ENCODE measurements around the gene CBR1. TPM values are rescaled to one million over a fixed set of nuclear protein-coding genes. Genes with fewer than 3 reads are reported as not detected.

The CBR1 gene
- total and polyA plus RNA-seq, 12 donors: 38.3 to 602 (median 107) TPM

- H3K27me3 ChIP-seq: no peaks in the 10 kb centered on the region
- no peaks in the 10 kb centered on the region for H3K36me3 ChIP-seq (replicated peaks in 1 of 2)
- H3K27ac ChIP-seq: no peak overlapping the region
- DNase-seq: no peak
- intact Hi-C loops (cut with DNase I): no loop called here
- H3K9me3 ChIP-seq (replicated peaks in 1 of 3): no peaks in the 10 kb centered on the region
- H3K4me3 ChIP-seq: no peak overlapping the region
- no peak for TF ChIP-seq CTCF (IDR thresholded peaks at IDR 0.05)
- no peak for TF ChIP-seq POLR2A (IDR thresholded peaks at IDR 0.05)
- 79 to 93% (median 92%) methylated on average over 3 of the region's 3 CpGs for WGBS, 4 donors
- no peaks in the 10 kb centered on the region for H3K4me1 ChIP-seq (replicated peaks in 1 of 2)
Observed at GRCh38 chr21:36089946-36090345, 20.1 kb downstream of the CBR1 start.

- H3K4me3 ChIP-seq: no peak overlapping the region
- intact Hi-C loops (cut with DNase I): no loop called here
- no peak overlapping the region for H3K27ac ChIP-seq
- H3K4me1 ChIP-seq (replicated peaks in 1 of 2): peaks cover 0 to 2% of the 10 kb centered on the region in 2 donors
- H3K9me3 ChIP-seq (replicated peaks in 1 of 3): no peaks in the 10 kb centered on the region
- no peaks in the 10 kb centered on the region for H3K27me3 ChIP-seq
- TF ChIP-seq CTCF (IDR thresholded peaks at IDR 0.05) (no peak), POLR2A (IDR thresholded peaks at IDR 0.05) (no peak)
- DNase-seq: no peak
- no peaks in the 10 kb centered on the region for H3K36me3 ChIP-seq (replicated peaks in 1 of 2)
Observed at GRCh38 chr21:36092681-36093080, 22.9 kb downstream of the CBR1 start.

GRCh38 chr21:36093512-36093911, 23.7 kb downstream of the CBR1 start:
- intact Hi-C loops (cut with DNase I): no loop called here
- TF ChIP-seq CTCF (IDR thresholded peaks at IDR 0.05) (no peak), POLR2A (IDR thresholded peaks at IDR 0.05) (no peak)
- no peaks in the 10 kb centered on the region for H3K9me3 ChIP-seq (replicated peaks in 1 of 3)
- H3K27ac ChIP-seq: no peak overlapping the region
- H3K4me1 ChIP-seq (replicated peaks in 1 of 2): peaks cover 0 to 10% of the 10 kb centered on the region in 2 donors
- no peak for DNase-seq
- no peak overlapping the region for H3K4me3 ChIP-seq
- H3K36me3 ChIP-seq (replicated peaks in 1 of 2): no peaks in the 10 kb centered on the region
- H3K27me3 ChIP-seq: no peaks in the 10 kb centered on the region
- 75 to 100% (median 88%) methylated on average over 1 of the region's 1 CpG for WGBS, 4 donors

- Histone ChIP-seq H3K27ac (no peak overlapping the region), H3K9me3 (replicated peaks in 1 of 3) (no peaks in the 10 kb centered on the region), H3K27me3 (peaks cover 5% of the 10 kb centered on the region), H3K36me3 (replicated peaks in 1 of 2) (no peaks in the 10 kb centered on the region), H3K4me3 (no peak overlapping the region), H3K4me1 (replicated peaks in 1 of 2) (peaks cover 0 to 10% of the 10 kb centered on the region in 2 donors)
- TF ChIP-seq CTCF (IDR thresholded peaks at IDR 0.05) (no peak), POLR2A (IDR thresholded peaks at IDR 0.05) (no peak)
- intact Hi-C loops (cut with DNase I): no loop called here
- no peak for DNase-seq
- WGBS, 4 donors: 67 to 89% (median 83%) methylated on average over 1 of the region's 1 CpG
Observed at GRCh38 chr21:36096398-36097290, 26.8 kb downstream of the CBR1 start.

Data from adrenal gland (tissue), 12 donors.